ENCODE measurements around the gene BIRC3. TPM values are rescaled to one million over a fixed set of nuclear protein-coding genes. Genes with fewer than 3 reads are reported as not detected.

BIRC3 gene
- total RNA-seq, 1 donor from 2014 or later: 10.6 TPM

DNA sequence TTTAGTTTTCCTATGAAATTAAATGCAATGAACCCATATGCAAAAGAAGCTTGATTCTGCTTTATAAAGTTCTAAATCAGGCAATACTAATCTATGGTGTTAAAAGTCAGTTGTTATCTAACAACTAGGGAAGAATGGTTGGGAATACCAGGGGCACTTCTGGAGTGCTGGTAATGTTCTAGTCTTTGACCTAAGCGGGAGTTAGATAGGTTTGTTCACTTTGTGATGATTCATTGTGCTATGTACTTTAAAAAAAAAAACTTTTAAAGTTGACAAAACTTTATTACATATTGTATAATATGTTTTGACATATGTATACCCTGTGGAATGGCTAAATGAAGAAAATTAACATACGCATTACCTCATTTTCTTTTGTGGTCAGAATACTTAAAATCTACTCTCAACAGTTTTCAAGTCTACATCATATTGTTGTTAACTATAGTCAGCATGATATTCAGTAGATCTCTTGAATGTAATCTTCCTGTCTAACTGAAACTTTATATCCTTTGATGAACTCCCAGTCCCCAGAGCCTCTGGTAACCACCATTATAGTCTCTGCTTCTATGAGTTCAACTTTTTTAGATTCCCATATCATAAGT, 69.0 kb downstream of the BIRC3 start:
- intact Hi-C loops (cut with DNase I): no loop called here
- no peak for DNase-seq (ENCODE audit: missing footprints)
- ATAC-seq: no peak

GRCh38 chr11:102387043-102387781, 69.9 kb downstream of the BIRC3 start:
- intact Hi-C loops (cut with DNase I): no loop called here
- DNase-seq (ENCODE audit: missing footprints): no peak
- no peak for ATAC-seq

Other genes with a start within 250 kb of the BIRC3 start
- 92.9 TPM for gene YAP1, start 207.0 kb upstream of the BIRC3 start, total RNA-seq
- 32.4 TPM for gene BIRC2, start 29.7 kb downstream of the BIRC3 start, total RNA-seq
- gene TMEM123, start 135.3 kb downstream of the BIRC3 start, total RNA-seq: 80.0 TPM
- gene MMP7, start 213.3 kb downstream of the BIRC3 start, total RNA-seq: not detected